ENCODE results near the gene TBC1D1. TPM values are rescaled to one million over a fixed set of nuclear protein-coding genes. Genes with fewer than 3 reads are reported as not detected.
A peak's percentile ranks its signal among the peaks of the same experiment; 100 is the strongest.

The TBC1D1 gene
- total RNA-seq, 1 donor from 2014 or later, result 78.9 TPM

GRCh38 chr4:38141808-38142500 lies 251.1 kb downstream of the TBC1D1 start:
- no peak overlapping the region for H3K27ac Mint-ChIP-seq
- H3K36me3 Mint-ChIP-seq, result peaks cover 30% of the 10 kb centered on the region
- H3K27me3 Mint-ChIP-seq (ENCODE audit: low read depth), result peaks cover 3% of the 10 kb centered on the region
- no peaks in the 10 kb centered on the region for H3K9me3 Mint-ChIP-seq
- no peak for TF ChIP-seq CTCF (IDR thresholded peaks at IDR 0.05; ENCODE audit: unreplicated experiment)
- no peak overlapping the region for H3K4me3 Mint-ChIP-seq
- no peak for DNase-seq (ENCODE audit: low spot score in 2 of 2, unreplicated experiment in 2 of 2)
- peaks cover 2% of the 10 kb centered on the region for H3K4me1 Mint-ChIP-seq

GRCh38 chr4:38144031-38144430 lies 253.1 kb downstream of the TBC1D1 start:
- no peak for DNase-seq (ENCODE audit: low spot score in 2 of 2, unreplicated experiment in 2 of 2)
- peaks cover 13% of the 10 kb centered on the region for H3K27me3 Mint-ChIP-seq (ENCODE audit: low read depth)
- H3K9me3 Mint-ChIP-seq, result no peaks in the 10 kb centered on the region
- no peak for TF ChIP-seq CTCF (IDR thresholded peaks at IDR 0.05; ENCODE audit: unreplicated experiment)
- no peak overlapping the region for H3K27ac Mint-ChIP-seq
- H3K4me3 Mint-ChIP-seq, result no peak overlapping the region
- H3K36me3 Mint-ChIP-seq, result peaks cover 14% of the 10 kb centered on the region
- peaks cover 4% of the 10 kb centered on the region for H3K4me1 Mint-ChIP-seq

GRCh38 chr4:38145033-38145678 lies 254.3 kb downstream of the TBC1D1 start:
- H3K27ac Mint-ChIP-seq, result no peak overlapping the region
- peaks cover 12% of the 10 kb centered on the region for H3K4me1 Mint-ChIP-seq
- H3K4me3 Mint-ChIP-seq, result no peak overlapping the region
- H3K9me3 Mint-ChIP-seq, result no peaks in the 10 kb centered on the region
- peaks cover 16% of the 10 kb centered on the region for H3K27me3 Mint-ChIP-seq (ENCODE audit: low read depth)
- peaks cover 3% of the 10 kb centered on the region for H3K36me3 Mint-ChIP-seq
- no peak for DNase-seq (ENCODE audit: low spot score in 2 of 2, unreplicated experiment in 2 of 2)
- no peak for TF ChIP-seq CTCF (IDR thresholded peaks at IDR 0.05; ENCODE audit: unreplicated experiment)

GRCh38 chr4:38145741-38146140 lies 254.9 kb downstream of the TBC1D1 start:
- Mint-ChIP-seq H3K4me3 (no peak overlapping the region), H3K4me1 (peaks cover 17% of the 10 kb centered on the region)

GRCh38 chr4:38146383-38146782 lies 255.5 kb downstream of the TBC1D1 start:
- no peaks in the 10 kb centered on the region for H3K36me3 Mint-ChIP-seq
- H3K27me3 Mint-ChIP-seq (ENCODE audit: low read depth), result peaks cover 17% of the 10 kb centered on the region
- H3K9me3 Mint-ChIP-seq, result no peaks in the 10 kb centered on the region
- DNase-seq (ENCODE audit: low spot score in 2 of 2, unreplicated experiment in 2 of 2), result no peak
- peaks cover 17% of the 10 kb centered on the region for H3K4me1 Mint-ChIP-seq
- no peak overlapping the region for H3K27ac Mint-ChIP-seq
- H3K4me3 Mint-ChIP-seq, result no peak overlapping the region
- TF ChIP-seq CTCF (IDR thresholded peaks at IDR 0.05; ENCODE audit: unreplicated experiment), result no peak

More at GRCh38 chr4:38145741-38146140, 254.9 kb downstream of the TBC1D1 start:
- no peaks in the 10 kb centered on the region for H3K36me3 Mint-ChIP-seq
- no peak for TF ChIP-seq CTCF (IDR thresholded peaks at IDR 0.05; ENCODE audit: unreplicated experiment)
- no peaks in the 10 kb centered on the region for H3K9me3 Mint-ChIP-seq
- no peak for DNase-seq (ENCODE audit: low spot score in 2 of 2, unreplicated experiment in 2 of 2)
- H3K27me3 Mint-ChIP-seq (ENCODE audit: low read depth), result peaks cover 16% of the 10 kb centered on the region
- peak overlapping the region; percentile 31 for H3K27ac Mint-ChIP-seq

Data from mesothelial cell of epicardium (in vitro differentiated cells).